RWPE1 (cell line): ENCODE data around the gene BCDIN3D.

Experiments used
- CTCF ChIA-PET: fragments of 350-600 bp; sonication (Branson Sonifier 250); formaldehyde crosslinking; extraction: SDS; loops from one replicate; lab custom pipeline; 2021; lab: Yijun Ruan, JAX
- POLR2A ChIA-PET: fragments of 400-600 bp; formaldehyde crosslinking; extraction: SDS; loops from one replicate; lab custom pipeline; 2020; ENCODE audit warnings: antibody characterized with exemption; ENCODE audit not compliant: low non-redundant PET; lab: Yijun Ruan, JAX
- DNase-seq: peaks from one replicate; pipeline ENCODE4 v3.0.0; 2012; ENCODE audit warnings: low spot score
- H3K27ac ChIP-seq: fragments of 450-650 bp; 2 replicates; pipeline ENCODE4 v1.5.1; 2017
- CTCF ChIP-seq: fragments of 450-650 bp; conservative IDR thresholded peaks from 2 replicates; pipeline ENCODE4 v1.5.1; 2017; ENCODE audit warnings: low read depth, mild to moderate bottlenecking

The BCDIN3D gene

GRCh38 chr12:49889361-49890095 lies 46.6 kb upstream of the BCDIN3D start:
- DNase-seq, result no peak
- CTCF ChIA-PET, result no interaction called here
- POLR2A ChIA-PET, result no interaction called here
- H3K27ac ChIP-seq, result no peak overlapping the region
- no peak for TF ChIP-seq CTCF

- TF ChIP-seq CTCF, result no peak
- ChIA-PET CTCF (interaction anchor here (0.8 kb wide), 1 partner anchor 182 kb away, joined by 3 read pairs; no protein-coding TSS in a partner anchor), POLR2A (no interaction called here)
- DNase-seq, result no peak
- H3K27ac ChIP-seq, result no peak overlapping the region
Measured at GRCh38 chr12:49888461-49889151, 45.7 kb upstream of the BCDIN3D start.

- ChIA-PET CTCF (interaction anchor here (0.6 to 0.8 kb wide), 3 partner anchors 57 to 183 kb away, joined by 3 to 4 read pairs (median 4); no protein-coding TSS in a partner anchor), POLR2A (no interaction called here)
- H3K27ac ChIP-seq, result no peak overlapping the region
- TF ChIP-seq CTCF, result no peak
- DNase-seq, result no peak
Measured at GRCh38 chr12:49887536-49888401, 44.9 kb upstream of the BCDIN3D start.

- TF ChIP-seq CTCF, result no peak
- ChIA-PET POLR2A (no interaction called here), CTCF (interaction anchor here (0.7 kb wide), 1 partner anchor 58 kb away, joined by 4 read pairs; no protein-coding TSS in a partner anchor)
- no peak overlapping the region for H3K27ac ChIP-seq
- DNase-seq, result no peak
Measured at GRCh38 chr12:49887091-49887490, 44.2 kb upstream of the BCDIN3D start.

GRCh38 chr12:49885663-49886461 lies 43.0 kb upstream of the BCDIN3D start:
- ChIA-PET CTCF (interaction anchor here (0.6 kb wide), 1 partner anchor 21 kb away, joined by 6 read pairs; no protein-coding TSS in a partner anchor), POLR2A (no interaction called here)
- no peak overlapping the region for H3K27ac ChIP-seq
- no peak for DNase-seq
- TF ChIP-seq CTCF, result no peak
